ENCODE measurements around the gene NPAS4. TPM values are rescaled to one million over a fixed set of nuclear protein-coding genes. Genes with fewer than 3 reads are reported as not detected.

The NPAS4 gene
- total RNA-seq, 1 donor from 2014 or later: not detected

GRCh38 chr11:66468691-66469090 lies 47.9 kb downstream of the NPAS4 start:
- peak overlapping the region; percentile 95 for H3K4me3 Mint-ChIP-seq
- H3K4me2 ChIP-seq: no peak overlapping the region
- no peak for DNase-seq (ENCODE audit: low spot score)
- no peak overlapping the region for H2AFZ ChIP-seq (replicated peaks)
- no peaks in the 10 kb centered on the region for H3K79me2 ChIP-seq (ENCODE audit: low read depth)
- H4K20me1 ChIP-seq (ENCODE audit: low read depth): peaks cover 18% of the 10 kb centered on the region
- TF ChIP-seq CTCF (IDR thresholded peaks at IDR 0.05): no peak
- TF ChIP-seq EZH2 (IDR thresholded peaks at IDR 0.05): no peak
- no peak for TF ChIP-seq EZH2phosphoT487 (IDR thresholded peaks at IDR 0.05)
- peaks cover 40% of the 10 kb centered on the region for H3K4me1 Mint-ChIP-seq
- H3K27ac ChIP-seq: no peak overlapping the region
- peak overlapping the region; percentile 57 for H3K27ac Mint-ChIP-seq
- no peak overlapping the region for H3K9ac ChIP-seq
- peaks cover 26% of the 10 kb centered on the region for H3F3A ChIP-seq (ENCODE audit: low read depth)
- peaks cover 9% of the 10 kb centered on the region for H3K4me1 ChIP-seq
- peaks cover under 1% of the 10 kb centered on the region for H3K9me3 Mint-ChIP-seq
- peaks cover 2% of the 10 kb centered on the region for H3K36me3 Mint-ChIP-seq
- H3K27me3 ChIP-seq: peaks cover 4% of the 10 kb centered on the region
- no peaks in the 10 kb centered on the region for H3K9me3 ChIP-seq (ENCODE audit: low read depth)
- H3K4me3 ChIP-seq: no peak overlapping the region
- peaks cover 2% of the 10 kb centered on the region for H3K27me3 Mint-ChIP-seq (ENCODE audit: insufficient read depth, low read depth)
- H3K36me3 ChIP-seq: no peaks in the 10 kb centered on the region

GRCh38 chr11:66469441-66469840 lies 48.6 kb downstream of the NPAS4 start:
- H4K20me1 ChIP-seq (ENCODE audit: low read depth): peaks cover 18% of the 10 kb centered on the region
- H3F3A ChIP-seq (ENCODE audit: low read depth): peaks cover 26% of the 10 kb centered on the region
- no peak overlapping the region for H3K27ac Mint-ChIP-seq
- no peak overlapping the region for H3K27ac ChIP-seq
- no peaks in the 10 kb centered on the region for H3K9me3 Mint-ChIP-seq
- H3K4me1 Mint-ChIP-seq: peaks cover 40% of the 10 kb centered on the region
- peaks cover 5% of the 10 kb centered on the region for H3K36me3 Mint-ChIP-seq
- no peaks in the 10 kb centered on the region for H3K9me3 ChIP-seq (ENCODE audit: low read depth)
- TF ChIP-seq EZH2phosphoT487 (IDR thresholded peaks at IDR 0.05) (no peak), EZH2 (IDR thresholded peaks at IDR 0.05) (no peak), CTCF (IDR thresholded peaks at IDR 0.05) (no peak)
- no peak for DNase-seq (ENCODE audit: low spot score)
- H3K4me1 ChIP-seq: peaks cover 9% of the 10 kb centered on the region
- H3K79me2 ChIP-seq (ENCODE audit: low read depth): no peaks in the 10 kb centered on the region
- H3K27me3 ChIP-seq: peaks cover 4% of the 10 kb centered on the region
- H3K27me3 Mint-ChIP-seq (ENCODE audit: insufficient read depth, low read depth): peaks cover 2% of the 10 kb centered on the region
- no peak overlapping the region for H2AFZ ChIP-seq (replicated peaks)
- no peak overlapping the region for H3K4me3 ChIP-seq
- H3K4me3 Mint-ChIP-seq: no peak overlapping the region
- H3K4me2 ChIP-seq: no peak overlapping the region
- no peaks in the 10 kb centered on the region for H3K36me3 ChIP-seq
- no peak overlapping the region for H3K9ac ChIP-seq

GRCh38 chr11:66470015-66470414 lies 49.2 kb downstream of the NPAS4 start:
- no peak overlapping the region for H3K27ac ChIP-seq
- Mint-ChIP-seq H3K4me1 (peaks cover 40% of the 10 kb centered on the region), H3K27ac (peak overlapping the region; percentile 78), H3K9me3 (no peaks in the 10 kb centered on the region), H3K36me3 (peaks cover 5% of the 10 kb centered on the region), H3K4me3 (peak overlapping the region; percentile 52), H3K27me3 (ENCODE audit: insufficient read depth, low read depth) (peaks cover 2% of the 10 kb centered on the region)
- H3F3A ChIP-seq (ENCODE audit: low read depth): peaks cover 22% of the 10 kb centered on the region
- no peaks in the 10 kb centered on the region for H3K79me2 ChIP-seq (ENCODE audit: low read depth)
- peaks cover 9% of the 10 kb centered on the region for H3K4me1 ChIP-seq
- no peak for TF ChIP-seq CTCF (IDR thresholded peaks at IDR 0.05)
- TF ChIP-seq EZH2 (IDR thresholded peaks at IDR 0.05): no peak
- TF ChIP-seq EZH2phosphoT487 (IDR thresholded peaks at IDR 0.05): no peak
- H3K9ac ChIP-seq: no peak overlapping the region
- peaks cover 4% of the 10 kb centered on the region for H3K27me3 ChIP-seq
- H3K4me3 ChIP-seq: no peak overlapping the region
- H3K4me2 ChIP-seq: no peak overlapping the region
- peaks cover 18% of the 10 kb centered on the region for H4K20me1 ChIP-seq (ENCODE audit: low read depth)
- DNase-seq (ENCODE audit: low spot score): no peak
- no peaks in the 10 kb centered on the region for H3K36me3 ChIP-seq
- H3K9me3 ChIP-seq (ENCODE audit: low read depth): no peaks in the 10 kb centered on the region
- H2AFZ ChIP-seq (replicated peaks): no peak overlapping the region

All from neural progenitor cell (in vitro differentiated cells).